HFF-Myc (cell line): ENCODE measurements around the gene CEP295NL.

ENCODE experiments used
- DNase-seq: peaks from one replicate; pipeline ENCODE4 v3.0.0-alpha.2; 2011; ENCODE audit warnings: low read depth; ENCODE audit errors: extremely low read depth
- H3K4me3 ChIP-seq: replicated peaks from 2 replicates; pipeline ENCODE4 v1.5.1; 2011; ENCODE audit warnings: low read depth, mild to moderate bottlenecking, control low read depth, low read length
- TF ChIP-seq, protein P1 (sequence below): IDR thresholded peaks from 2 replicates; pipeline ENCODE4 v1.5.1; 2012; ENCODE audit warnings: mild to moderate bottlenecking, low read depth, low read length, control low read depth; ENCODE audit errors: missing control alignments

The CEP295NL gene

DNA sequence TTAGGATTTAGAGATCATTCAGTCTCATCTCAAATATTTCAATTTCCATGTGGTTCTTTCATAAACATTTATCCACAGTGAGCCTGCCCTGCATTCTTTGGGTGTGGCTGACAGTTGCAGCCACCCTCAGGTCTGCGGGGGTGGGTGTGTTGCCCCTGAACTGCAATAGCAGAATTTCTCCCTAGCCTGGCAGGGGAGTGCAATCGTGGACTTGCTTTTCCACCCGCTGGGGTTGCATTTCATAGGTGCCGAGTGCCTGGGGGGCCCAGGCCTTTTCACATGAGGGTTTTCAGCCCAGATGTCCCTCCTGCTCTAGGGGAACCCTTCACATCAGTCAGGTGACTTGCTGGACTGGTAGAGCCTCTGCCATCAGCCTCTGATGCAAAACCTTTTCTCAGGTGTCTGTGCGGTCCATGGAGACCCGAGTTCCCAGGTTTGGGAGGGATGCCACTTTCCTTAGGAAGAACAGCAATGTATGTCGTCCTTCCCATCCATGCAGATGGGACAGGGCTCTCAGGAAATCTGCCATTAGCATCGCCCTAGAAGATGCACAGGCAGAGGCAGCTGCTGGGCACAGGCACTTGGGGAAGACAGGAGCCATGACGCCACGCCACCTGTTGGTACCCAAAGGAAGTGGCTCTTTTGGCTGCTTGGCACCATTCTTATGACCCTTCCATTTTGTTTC, 60.0 kb downstream of the CEP295NL start:
- TF ChIP-seq, protein P1, sequence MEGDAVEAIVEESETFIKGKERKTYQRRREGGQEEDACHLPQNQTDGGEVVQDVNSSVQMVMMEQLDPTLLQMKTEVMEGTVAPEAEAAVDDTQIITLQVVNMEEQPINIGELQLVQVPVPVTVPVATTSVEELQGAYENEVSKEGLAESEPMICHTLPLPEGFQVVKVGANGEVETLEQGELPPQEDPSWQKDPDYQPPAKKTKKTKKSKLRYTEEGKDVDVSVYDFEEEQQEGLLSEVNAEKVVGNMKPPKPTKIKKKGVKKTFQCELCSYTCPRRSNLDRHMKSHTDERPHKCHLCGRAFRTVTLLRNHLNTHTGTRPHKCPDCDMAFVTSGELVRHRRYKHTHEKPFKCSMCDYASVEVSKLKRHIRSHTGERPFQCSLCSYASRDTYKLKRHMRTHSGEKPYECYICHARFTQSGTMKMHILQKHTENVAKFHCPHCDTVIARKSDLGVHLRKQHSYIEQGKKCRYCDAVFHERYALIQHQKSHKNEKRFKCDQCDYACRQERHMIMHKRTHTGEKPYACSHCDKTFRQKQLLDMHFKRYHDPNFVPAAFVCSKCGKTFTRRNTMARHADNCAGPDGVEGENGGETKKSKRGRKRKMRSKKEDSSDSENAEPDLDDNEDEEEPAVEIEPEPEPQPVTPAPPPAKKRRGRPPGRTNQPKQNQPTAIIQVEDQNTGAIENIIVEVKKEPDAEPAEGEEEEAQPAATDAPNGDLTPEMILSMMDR, result peak; percentile 81
- DNase-seq, result no peak
- H3K4me3 ChIP-seq, result no peak overlapping the region

DNA sequence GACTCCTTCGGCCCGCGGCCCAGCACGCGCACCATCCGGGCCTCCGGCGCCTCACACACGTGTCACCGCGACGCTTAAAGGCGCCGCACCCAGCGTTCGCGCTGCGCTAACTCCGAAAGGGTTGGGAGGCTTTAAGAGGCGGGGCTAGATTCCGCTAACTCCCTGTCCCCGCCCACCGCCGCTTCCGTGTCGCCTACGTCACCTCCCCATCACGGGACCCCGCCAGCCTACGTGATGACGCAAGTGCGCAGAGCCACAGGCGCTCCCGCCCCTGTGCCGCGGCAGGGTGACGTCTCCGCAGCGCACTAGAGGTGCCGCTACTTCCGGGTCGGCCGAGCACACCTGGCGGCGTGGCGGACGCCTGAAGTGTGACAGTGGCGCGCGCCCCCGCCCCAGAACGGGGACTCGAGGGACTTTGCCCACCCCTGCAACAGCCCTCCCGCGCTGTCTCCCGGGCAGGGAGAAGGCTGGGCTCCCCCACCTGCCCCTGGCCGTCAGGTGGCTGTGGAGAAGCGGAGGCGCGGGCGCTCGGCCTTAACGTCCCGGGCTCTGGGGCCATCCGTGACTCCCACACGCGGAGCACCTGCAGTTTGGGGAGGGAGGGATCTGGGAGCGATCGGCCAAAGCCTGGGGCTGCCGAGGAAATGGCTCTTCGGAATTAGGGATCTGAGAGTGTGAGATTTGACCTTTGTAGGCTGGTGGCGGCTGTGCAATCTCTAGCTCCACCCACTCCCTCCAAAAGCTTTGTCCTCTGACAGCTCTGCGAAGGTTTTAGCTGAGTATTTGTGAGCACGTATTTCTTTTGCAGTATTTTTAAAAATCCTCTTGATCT, 62.0 kb downstream of the CEP295NL start, which contains the start of gene USP36:
Gene USP36, minus strand, starts transcription at position 35 of the 832 bp plus-strand sequence. CDS start 4,451 bp downstream, outside the sequence.
- H3K4me3 ChIP-seq, result peak within 1 kb of the TSS; percentile 91
- peak; percentile 97 for DNase-seq

More for the DNA sequence above, 62.0 kb downstream of the CEP295NL start, which contains the start of gene USP36:
- TF ChIP-seq, protein P1, result no peak
